ENCODE measurements around the gene PSPN. TPM values are rescaled to one million over a fixed set of nuclear protein-coding genes. Genes with fewer than 3 reads are reported as not detected.

PSPN gene
- total and polyA plus RNA-seq, 2 of the 13 experiments (the other 11 are each of a cell fraction or from before 2014, with no cell fraction given), result 0.69 to 1.1 TPM

- ChIA-PET CTCF (ENCODE audit: low intra/inter-chr PET ratio, low total read pairs) (interaction anchor here (0.9 kb wide), 1 partner anchor 248 kb away, joined by 3 read pairs; no protein-coding TSS in a partner anchor), POLR2A (no interaction called here)
- Histone ChIP-seq H3K4me1 (ENCODE audit: insufficient read depth, low read length) (no peaks in the 10 kb centered on the region), H3K9ac (ENCODE audit: insufficient read depth, low read depth, low read length) (no peak overlapping the region), H3K27ac (ENCODE audit: extremely low read length, insufficient read depth, low read length) (no peak overlapping the region), H2AFZ (ENCODE audit: low read length) (no peak overlapping the region), H3K4me3 (replicated peaks in 1 of 3; ENCODE audit: insufficient read depth in 1 of 3, low read depth in 2 of 3, low read length in 3 of 3) (no peak overlapping the region), H3K4me2 (ENCODE audit: low read depth, low read length) (no peak overlapping the region), H3K9me3 (ENCODE audit: low read length) (no peaks in the 10 kb centered on the region), H3K36me3 (replicated peaks in 1 of 2; ENCODE audit: control insufficient read depth in 1 of 2, insufficient read depth in 2 of 2, low read length in 2 of 2) (peaks cover 22 to 45% of the 10 kb centered on the region in 2 experiments; a peak in 4 of 5 replicates), H3K79me2 (ENCODE audit: insufficient read depth, low read length) (no peaks in the 10 kb centered on the region), H4K20me1 (ENCODE audit: insufficient read depth, low read length) (peaks cover 11% of the 10 kb centered on the region; the same call in 1 of the 2 replicates), H3K27me3 (ENCODE audit: control insufficient read depth in 1 of 2, insufficient read depth in 2 of 2, low read length in 2 of 2) (no peaks in the 10 kb centered on the region)
- no peak for ATAC-seq
- FAIRE-seq, result no peak
- DNase-seq (ENCODE audit: low spot score), result no peak
- intact Hi-C loops (cut with micrococcal nuclease; ENCODE audit: unreplicated experiment) (no loop called here), in situ Hi-C loops (cut with HindIII; ENCODE audit: extremely low pct_ligation_motif_present, low pct_unique_long_range_greater_than_20kb) (no loop called here)
- WGBS (ENCODE audit: low lambda C conversion rate), result 96% methylated on average over 10 of the region's 10 CpGs
- TF ChIP-seq RERE (CRISPR knock-in tag; IDR thresholded peaks at IDR 0.05; ENCODE audit: low read depth), result no peak
- no peak for TF ChIP-seq ZNF30 (CRISPR knock-in tag; IDR thresholded peaks at IDR 0.05)
- TF ChIP-seq ZFX (CRISPR knock-in tag; IDR thresholded peaks at IDR 0.05; ENCODE audit: low read depth), result no peak
- TF ChIP-seq ZNF597 (CRISPR knock-in tag; IDR thresholded peaks at IDR 0.05), result no peak
- TF ChIP-seq MED13 (CRISPR knock-in tag; IDR thresholded peaks at IDR 0.05), result no peak
- TF ChIP-seq HOXA7 (CRISPR knock-in tag; IDR thresholded peaks at IDR 0.05), result no peak
- TF ChIP-seq ZNF775 (CRISPR knock-in tag; IDR thresholded peaks at IDR 0.05; ENCODE audit: borderline replicate concordance), result no peak
- TF ChIP-seq ZNF766 (CRISPR knock-in tag; IDR thresholded peaks at IDR 0.05; ENCODE audit: borderline replicate concordance), result no peak
- no TSS peak for BruUV-seq (replicated peaks)
Measured at GRCh38 chr19:6413291-6413690, 37.6 kb upstream of the PSPN start.

Data from HepG2 (cell line).